Prostate gland (tissue), 2 donors: ENCODE data around the gene EFHD1. TPM values are rescaled to one million over a fixed set of nuclear protein-coding genes. Genes with fewer than 3 reads are reported as not detected.

Experiments
- DNase-seq: peaks from one replicate; pipeline ENCODE4 v3.0.0-alpha.2; 2019; ENCODE audit warnings: low spot score
- H3K27ac ChIP-seq, 2 donors: fragments of 200-600 bp; sonication (generic); 2 replicates each; pipeline ENCODE4 v1.5.1; 2017 to 2019
- H3K27me3 ChIP-seq: fragments of 200-600 bp; sonication (generic); replicated peaks from 2 replicates; pipeline ENCODE4 v1.5.1; 2019; ENCODE audit not compliant: insufficient read depth
- H3K36me3 ChIP-seq, 2 donors: fragments of 200-600 bp; sonication (generic); 1 replicate in 1 of 2; 2 replicates in 1 of 2; pipeline versions ENCODE4 v1.5.1 to v1.8.1; 2017 to 2019
- H3K4me1 ChIP-seq: fragments of 200-600 bp; sonication (generic); replicated peaks from 2 replicates; pipeline ENCODE4 v1.5.1; 2019
- H3K4me3 ChIP-seq, 2 donors: fragments of 200-600 bp; sonication (generic); 2 replicates each; pipeline ENCODE4 v1.5.1; 2017 to 2019
- H3K9me3 ChIP-seq: fragments of 200-600 bp; sonication (generic); 2 replicates; pipeline ENCODE4 v1.5.1; 2017
- POLR2A ChIP-seq: fragments of 450-650 bp; IDR thresholded peaks from one replicate; pipeline ENCODE4 v1.6.1; 2016; ENCODE audit warnings: antibody characterized with exemption, mild to moderate bottlenecking
- POLR2AphosphoS5 ChIP-seq: sonication (generic); formaldehyde crosslinking; IDR thresholded peaks from one replicate; pipeline ENCODE4 v1.6.1; 2017; ENCODE audit warnings: antibody characterized with exemption
- WGBS: methylation state at CpG from one replicate; pipeline ENCODE4 v1.1.5; 2018; 5-methylcytosine and 5-hydroxymethylcytosine counted together
- intact Hi-C: fragments of 100-400 bp; cut with DNase I; formaldehyde crosslinking; loops from one replicate; pipeline ENCODE4 v1.14.2; 2022
- total RNA-seq, 2 donors: library from RNA; depleted of rRNA; stranded (reverse); fragments of >200 nt; gene quantifications; one replicate each; pipeline ENCODE4 v1.1.0, GENCODE V29; 2016
- TF ChIP-seq, protein P1 (sequence below), 4 experiments: fragments of 200-600 bp in 2 of 4; fragments of 450-650 bp in 2 of 4; sonication (generic) in 2 of 4; IDR thresholded peaks; 1 replicate in 3 of 4; 2 replicates in 1 of 4; pipeline ENCODE4 v1.5.1; 2016 to 2019; ENCODE audit warnings: antibody characterized with exemption in 4 of 4, mild to moderate bottlenecking in 2 of 4, moderate library complexity in 2 of 4

Gene EFHD1
- total RNA-seq, 2 donors from 2014 or later = 25.9 to 33.1 TPM

DNA sequence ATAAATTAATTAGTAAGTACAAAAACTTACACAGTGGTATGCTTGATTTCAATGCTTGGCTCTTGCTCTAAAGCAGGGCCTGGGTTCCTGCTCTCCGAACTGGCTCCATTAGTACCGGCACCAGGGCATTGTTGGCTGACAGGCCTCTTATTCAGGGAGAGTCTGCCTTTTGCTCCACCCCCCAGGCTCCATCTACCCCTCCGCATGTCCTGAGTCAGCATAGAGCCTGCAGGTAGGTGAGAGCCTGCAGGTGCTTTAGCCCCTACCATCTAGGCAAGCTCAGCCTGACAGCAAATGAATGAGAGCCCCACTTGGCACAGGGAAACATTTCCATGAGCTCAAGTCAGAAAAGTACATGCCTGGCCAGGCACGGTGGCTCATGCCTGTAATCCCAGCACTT, 35.1 kb upstream of the EFHD1 start:
- WGBS = 86% methylated on average over 4 of the region's 4 CpGs
- no peaks in the 10 kb centered on the region for H3K9me3 ChIP-seq
- TF ChIP-seq POLR2A = no peak
- no peaks in the 10 kb centered on the region for H3K36me3 ChIP-seq
- H3K4me1 ChIP-seq = no peaks in the 10 kb centered on the region
- DNase-seq = no peak
- intact Hi-C loops = no loop called here
- no peak overlapping the region for H3K27ac ChIP-seq
- no peaks in the 10 kb centered on the region for H3K27me3 ChIP-seq
- H3K4me3 ChIP-seq = no peak overlapping the region

DNA sequence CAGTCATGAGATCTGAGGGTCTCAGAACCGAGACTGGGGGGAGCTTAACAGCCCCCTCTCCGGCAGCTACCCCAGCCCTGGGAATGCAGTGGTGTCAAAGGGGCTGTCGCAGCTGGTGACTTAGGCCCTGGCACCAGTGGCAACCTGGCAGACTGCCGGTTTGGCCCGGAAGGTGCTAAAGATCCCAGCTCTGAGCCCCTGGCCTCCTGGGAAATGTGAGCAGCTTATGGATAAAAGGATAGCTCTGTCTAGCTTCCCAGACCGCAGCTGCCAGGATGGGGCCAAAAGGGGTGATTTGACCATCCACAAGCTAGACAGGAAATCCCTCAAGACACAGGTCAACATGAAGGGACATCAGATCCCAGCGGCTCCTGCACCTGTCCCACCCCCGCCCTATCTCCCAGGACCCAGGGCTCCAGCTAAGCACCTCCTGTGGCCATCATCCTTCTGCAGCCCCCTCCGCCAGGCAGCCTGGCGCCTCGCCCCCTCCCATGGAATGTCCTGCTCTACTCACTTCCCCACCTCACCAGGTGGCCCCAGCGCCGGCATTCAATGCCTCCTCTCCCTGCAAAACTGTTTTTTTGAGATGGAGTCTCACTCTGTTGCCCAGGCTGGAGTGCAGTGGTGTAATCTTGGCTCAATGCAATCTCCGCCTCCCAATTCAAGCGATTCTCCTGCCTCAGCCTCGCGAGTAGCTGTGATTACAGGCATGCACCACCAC, 33.2 kb upstream of the EFHD1 start:
- no peak for DNase-seq
- intact Hi-C loops = no loop called here
- H3K4me3 ChIP-seq = no peak overlapping the region
- WGBS = 90% methylated on average over 17 of the region's 17 CpGs
- TF ChIP-seq POLR2AphosphoS5 (no peak), POLR2A (no peak)
- TF ChIP-seq, protein P1, sequence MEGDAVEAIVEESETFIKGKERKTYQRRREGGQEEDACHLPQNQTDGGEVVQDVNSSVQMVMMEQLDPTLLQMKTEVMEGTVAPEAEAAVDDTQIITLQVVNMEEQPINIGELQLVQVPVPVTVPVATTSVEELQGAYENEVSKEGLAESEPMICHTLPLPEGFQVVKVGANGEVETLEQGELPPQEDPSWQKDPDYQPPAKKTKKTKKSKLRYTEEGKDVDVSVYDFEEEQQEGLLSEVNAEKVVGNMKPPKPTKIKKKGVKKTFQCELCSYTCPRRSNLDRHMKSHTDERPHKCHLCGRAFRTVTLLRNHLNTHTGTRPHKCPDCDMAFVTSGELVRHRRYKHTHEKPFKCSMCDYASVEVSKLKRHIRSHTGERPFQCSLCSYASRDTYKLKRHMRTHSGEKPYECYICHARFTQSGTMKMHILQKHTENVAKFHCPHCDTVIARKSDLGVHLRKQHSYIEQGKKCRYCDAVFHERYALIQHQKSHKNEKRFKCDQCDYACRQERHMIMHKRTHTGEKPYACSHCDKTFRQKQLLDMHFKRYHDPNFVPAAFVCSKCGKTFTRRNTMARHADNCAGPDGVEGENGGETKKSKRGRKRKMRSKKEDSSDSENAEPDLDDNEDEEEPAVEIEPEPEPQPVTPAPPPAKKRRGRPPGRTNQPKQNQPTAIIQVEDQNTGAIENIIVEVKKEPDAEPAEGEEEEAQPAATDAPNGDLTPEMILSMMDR (IDR thresholded peaks at IDR 0.05) = no peak
- H3K27ac ChIP-seq = no peak overlapping the region
- H3K27me3 ChIP-seq = no peaks in the 10 kb centered on the region
- H3K36me3 ChIP-seq = no peaks in the 10 kb centered on the region
- H3K9me3 ChIP-seq = no peaks in the 10 kb centered on the region
- H3K4me1 ChIP-seq = no peaks in the 10 kb centered on the region

DNA sequence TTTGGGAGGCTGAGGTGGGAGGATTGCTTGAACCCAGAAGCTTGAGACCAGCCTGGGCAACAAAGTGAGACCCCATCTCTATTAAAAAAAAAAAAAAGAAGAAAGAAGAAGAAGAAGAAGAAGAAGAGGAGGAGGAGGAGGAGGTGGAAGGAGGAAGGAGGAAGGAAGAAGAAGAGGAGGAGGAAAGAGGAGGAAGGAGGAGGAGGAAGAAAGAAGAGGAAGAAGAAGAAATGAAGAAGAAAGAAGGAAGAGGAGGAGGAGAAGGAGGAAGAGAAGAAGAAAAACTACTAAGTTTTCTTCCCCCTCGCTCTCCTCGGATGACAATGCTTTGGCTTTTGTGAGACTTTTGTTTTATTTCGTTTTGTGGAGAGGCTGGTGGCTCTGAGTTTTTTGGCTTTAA, 30.1 kb upstream of the EFHD1 start:
- WGBS = 62% methylated on average over 3 of the region's 3 CpGs
- Histone ChIP-seq H3K4me1 (no peaks in the 10 kb centered on the region), H3K9me3 (no peaks in the 10 kb centered on the region), H3K27me3 (no peaks in the 10 kb centered on the region), H3K27ac (no peak overlapping the region), H3K4me3 (no peak overlapping the region), H3K36me3 (no peaks in the 10 kb centered on the region)
- intact Hi-C loops = no loop called here
- DNase-seq = no peak
- TF ChIP-seq POLR2A = no peak
- TF ChIP-seq POLR2AphosphoS5 = no peak
- TF ChIP-seq, protein P1 (IDR thresholded peaks at IDR 0.05) = no peak

DNA sequence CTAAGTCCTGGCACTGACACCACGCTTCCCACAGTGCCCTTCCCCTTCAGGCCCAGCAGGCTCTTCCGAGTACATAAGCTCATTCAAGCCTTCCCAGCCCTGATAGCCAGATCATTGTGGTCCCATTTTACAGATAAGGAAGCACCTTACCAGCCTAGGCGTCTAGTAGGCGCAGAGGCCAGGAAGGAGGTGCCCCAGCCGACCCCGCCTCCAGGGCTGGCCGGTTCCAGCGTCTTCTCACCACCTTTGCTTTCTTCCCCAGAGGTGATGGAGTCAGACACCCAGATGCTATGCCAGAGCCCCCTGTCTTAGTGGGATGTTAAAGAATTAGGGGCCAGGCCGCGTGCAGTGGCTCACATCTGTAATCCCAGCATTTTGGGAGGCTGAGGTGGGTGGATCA, 28.9 kb upstream of the EFHD1 start:
- DNase-seq = no peak
- no peaks in the 10 kb centered on the region for H3K4me1 ChIP-seq
- no peaks in the 10 kb centered on the region for H3K27me3 ChIP-seq
- 90% methylated on average over 10 of the region's 10 CpGs for WGBS
- no peak for TF ChIP-seq POLR2A
- no peak for TF ChIP-seq POLR2AphosphoS5
- H3K36me3 ChIP-seq = no peaks in the 10 kb centered on the region
- no peaks in the 10 kb centered on the region for H3K9me3 ChIP-seq
- H3K27ac ChIP-seq = no peak overlapping the region
- intact Hi-C loops = no loop called here
- H3K4me3 ChIP-seq = no peak overlapping the region

DNA sequence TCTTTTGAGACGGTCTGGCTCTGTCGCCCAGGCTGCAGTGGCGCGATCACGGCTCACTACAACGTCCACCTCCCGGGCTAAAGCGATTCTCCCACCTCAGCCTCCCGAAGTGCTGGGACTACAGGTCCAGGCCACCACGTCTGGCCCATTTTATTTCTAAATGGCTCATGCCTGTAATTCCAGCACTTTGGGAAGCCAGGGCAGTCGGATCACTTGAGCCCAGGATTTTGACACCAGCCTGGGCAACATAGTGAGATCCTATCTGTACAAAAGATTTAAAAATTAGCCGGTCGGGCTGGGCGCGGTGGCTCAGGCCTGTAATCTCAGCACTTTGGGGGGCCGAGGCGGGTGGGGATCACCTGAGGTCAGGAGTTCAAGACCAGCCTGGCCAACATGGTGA, 26.4 kb upstream of the EFHD1 start:
- WGBS = 88% methylated on average over 17 of the region's 17 CpGs
- no peaks in the 10 kb centered on the region for H3K4me1 ChIP-seq
- no peaks in the 10 kb centered on the region for H3K27me3 ChIP-seq
- no peaks in the 10 kb centered on the region for H3K9me3 ChIP-seq
- intact Hi-C loops = loop anchor here (5.0 kb wide), 1 partner anchor 645 kb away; the partner anchor contains the start of gene ATG16L1
- no peak for TF ChIP-seq POLR2A
- no peak for TF ChIP-seq POLR2AphosphoS5
- TF ChIP-seq, protein P1 (IDR thresholded peaks at IDR 0.05) = no peak
- H3K4me3 ChIP-seq = no peak overlapping the region
- H3K36me3 ChIP-seq = no peaks in the 10 kb centered on the region
- no peak for DNase-seq
- H3K27ac ChIP-seq = no peak overlapping the region

DNA sequence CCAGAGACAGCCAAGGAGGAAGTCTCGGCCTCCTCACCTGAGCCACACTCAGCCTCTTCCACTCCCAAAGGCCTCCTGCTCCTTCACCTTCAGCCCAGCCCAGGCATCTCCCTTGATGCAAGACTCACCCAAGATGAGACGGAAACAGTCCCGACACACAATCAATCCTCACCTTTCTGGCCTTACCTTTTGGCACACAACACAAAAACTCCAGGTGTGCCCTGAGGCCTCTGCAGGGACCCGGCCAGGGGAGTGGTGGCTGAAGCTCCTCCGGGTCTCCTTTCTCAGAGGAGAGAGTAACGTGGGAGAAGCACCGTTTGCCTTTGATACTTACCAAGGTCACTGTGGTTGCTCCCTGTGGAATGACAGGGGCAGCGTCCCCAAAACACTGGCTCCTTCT, 23.8 kb upstream of the EFHD1 start:
- H3K36me3 ChIP-seq = no peaks in the 10 kb centered on the region
- TF ChIP-seq, protein P1 (IDR thresholded peaks at IDR 0.05) = no peak
- TF ChIP-seq POLR2AphosphoS5 (no peak), POLR2A (no peak)
- no peak for DNase-seq
- H3K9me3 ChIP-seq = no peaks in the 10 kb centered on the region
- H3K27me3 ChIP-seq = no peaks in the 10 kb centered on the region
- WGBS = 51% methylated on average over 8 of the region's 8 CpGs
- H3K4me1 ChIP-seq = no peaks in the 10 kb centered on the region
- intact Hi-C loops = loop anchor here (5.0 kb wide), 1 partner anchor 643 kb away; the partner anchor contains the start of gene ATG16L1
- no peak overlapping the region for H3K4me3 ChIP-seq
- H3K27ac ChIP-seq = no peak overlapping the region
